Endothelial cell of umbilical vein (primary cell): ENCODE results near the gene ZBTB7C. TPM values are rescaled to one million over a fixed set of nuclear protein-coding genes. Genes with fewer than 3 reads are reported as not detected.

Experiments used
- BruUV-seq: library from RNA; stranded (reverse); fragments of 400-500 nt; replicated peaks from 2 replicates; lab custom pipeline; 2021; lab: Mats Ljungman, UMichigan
- CTCF ChIA-PET: fragments of 300-600, 350-600 bp; sonication (Branson Sonifier 250); formaldehyde crosslinking; loops from one replicate; lab custom pipeline; 2021; ENCODE audit warnings: antibody characterized with exemption, inconsistent platforms; lab: Charles Lee
- POLR2A ChIA-PET: fragments of 300-600, 350-600 bp; sonication (Branson Sonifier 250); formaldehyde crosslinking; loops from one replicate; lab custom pipeline; 2021; ENCODE audit warnings: antibody characterized with exemption, inconsistent platforms; lab: Charles Lee
- DNase-seq: peaks from one replicate; pipeline ENCODE4 v3.0.0-alpha.2; 2011; ENCODE audit warnings: low read depth, low spot score
- FAIRE-seq: peaks from 2 replicates; lab custom pipeline; 2011; peaks lifted over from hg19 to GRCh38; lab: Jason Lieb, UNC
- H2AFZ ChIP-seq: 2 replicates; pipeline ENCODE4 v1.6.0; 2012; ENCODE audit warnings: low read depth, low read length, control low read depth, inconsistent platforms
- H3K27ac ChIP-seq: 2 replicates; pipeline ENCODE4 v1.5.1; 2011; ENCODE audit warnings: low read depth, mild to moderate bottlenecking, control low read depth, low read length, moderate library complexity; ENCODE audit not compliant: insufficient read depth
- H3K27me3 ChIP-seq, 2 experiments: 2 replicates each; pipeline versions ENCODE4 v1.6.0 to v1.6.1; 2011; ENCODE audit warnings: low read length in 2 of 2, mixed read lengths in 1 of 2; ENCODE audit not compliant: control insufficient read depth in 2 of 2, insufficient read depth in 2 of 2
- H3K36me3 ChIP-seq, 2 experiments: 2 replicates in 1 of 2; 3 replicates in 1 of 2; pipeline ENCODE4 v1.5.1; 2011; ENCODE audit warnings: low read length in 2 of 2, mild to moderate bottlenecking in 1 of 2, moderate library complexity in 1 of 2; ENCODE audit not compliant: control insufficient read depth in 2 of 2, insufficient read depth in 2 of 2; ENCODE audit errors: extremely low read depth in 1 of 2
- H3K4me1 ChIP-seq: 3 replicates; pipeline ENCODE4 v1.5.1; 2011; ENCODE audit warnings: mild to moderate bottlenecking, low read length; ENCODE audit not compliant: control insufficient read depth, insufficient read depth; ENCODE audit errors: extremely low read depth
- H3K4me2 ChIP-seq: 2 replicates; pipeline ENCODE4 v1.6.1; 2011; ENCODE audit warnings: low read length, control low read depth, mixed read lengths; ENCODE audit not compliant: insufficient read depth
- H3K4me3 ChIP-seq, 3 experiments: fragments of 200-600 bp in 1 of 3; sonication (generic), shearing (Covaris generic) in 1 of 3; replicated peaks in 1 of 3; 2 replicates each; pipeline ENCODE4 v1.5.1; 2011 to 2016; ENCODE audit warnings: control low read depth in 3 of 3, low read length in 3 of 3, mild to moderate bottlenecking in 2 of 3, inconsistent platforms in 1 of 3, low read depth in 1 of 3, moderate library complexity in 1 of 3; ENCODE audit not compliant: insufficient read depth in 1 of 3
- H3K79me2 ChIP-seq: 2 replicates; pipeline ENCODE4 v1.6.0; 2012; ENCODE audit warnings: low read length, inconsistent platforms; ENCODE audit not compliant: control insufficient read depth, insufficient read depth
- H3K9ac ChIP-seq: replicated peaks from 2 replicates; pipeline ENCODE3; 2011; ENCODE audit warnings: low read length, control low read depth; ENCODE audit not compliant: insufficient read depth; ENCODE audit errors: extremely low read depth
- H3K9me1 ChIP-seq: replicated peaks from 3 replicates; pipeline ENCODE4 v1.6.0; 2011; ENCODE audit warnings: mild to moderate bottlenecking, low read length; ENCODE audit not compliant: control insufficient read depth, insufficient read depth; ENCODE audit errors: extremely low read depth
- H3K9me3 ChIP-seq: replicated peaks from 2 replicates; pipeline ENCODE4 v1.5.1; 2012; ENCODE audit warnings: low read length, inconsistent platforms; ENCODE audit not compliant: control insufficient read depth, insufficient read depth
- H4K20me1 ChIP-seq: replicated peaks from 2 replicates; pipeline ENCODE3; 2011; ENCODE audit warnings: mild to moderate bottlenecking, low read length; ENCODE audit not compliant: control insufficient read depth, insufficient read depth; ENCODE audit errors: extremely low read depth
- EZH2 ChIP-seq: IDR thresholded peaks from 2 replicates; pipeline ENCODE4 v1.6.1; 2012; ENCODE audit warnings: borderline replicate concordance, low read depth, mild to moderate bottlenecking, moderate library complexity, low read length, inconsistent platforms; ENCODE audit not compliant: severe bottlenecking
- FOS ChIP-seq: IDR thresholded peaks from 2 replicates; pipeline ENCODE4 v1.6.1; 2011; ENCODE audit warnings: mild to moderate bottlenecking, low read length, moderate library complexity, borderline replicate concordance; ENCODE audit not compliant: insufficient read depth
- GATA2 ChIP-seq: IDR thresholded peaks from 2 replicates; pipeline ENCODE4 v1.7.0; 2011; ENCODE audit warnings: low read depth, mild to moderate bottlenecking, moderate library complexity, mixed read lengths, low read length; ENCODE audit not compliant: insufficient read length, insufficient read depth
- JUN ChIP-seq: IDR thresholded peaks from 2 replicates; pipeline ENCODE4 v1.6.1; 2011; ENCODE audit warnings: borderline replicate concordance, low read depth; ENCODE audit not compliant: insufficient read length, insufficient read depth
- MYC ChIP-seq: IDR thresholded peaks from one replicate; pipeline ENCODE4 v1.6.1; 2011; ENCODE audit warnings: mild to moderate bottlenecking, low read depth, low read length
- POLR2A ChIP-seq: IDR thresholded peaks from 2 replicates; pipeline ENCODE4 v1.6.1; 2012; ENCODE audit warnings: low read depth, mild to moderate bottlenecking, control low read depth, low read length
- POLR2AphosphoS5 ChIP-seq: IDR thresholded peaks from 2 replicates; pipeline ENCODE4 v1.6.1; 2012; ENCODE audit warnings: low read depth, mild to moderate bottlenecking, control low read depth, low read length, moderate library complexity; ENCODE audit not compliant: insufficient read depth
- dilution Hi-C: fragments of 300-500 bp; cut with MboI; formaldehyde crosslinking; loops from one replicate; pipeline ENCODE4 v1.15.0; 2019; ENCODE audit warnings: low sequenced_read_pairs; ENCODE audit not compliant: extremely low pct_ligation_motif_present
- intact Hi-C: fragments of 100-400 bp; cut with micrococcal nuclease; formaldehyde crosslinking; loops from one replicate; pipeline ENCODE4 v1.10.0; 2022
- polyA plus RNA-seq, 4 experiments: library from polyadenylated mRNA; depleted of rRNA in 3 of 4; stranded (reverse) in 3 of 4; unstranded in 1 of 4; fragments of >200 nt; gene quantifications; 2 replicates each; pipeline versions ENCODE4 v1.2.1 to v1.2.3, GENCODE V29; 2011 to 2012; ENCODE audit warnings: missing spikeins in 1 of 4
- total RNA-seq: library from RNA; stranded (reverse); gene quantifications from 2 replicates; pipeline ENCODE4 v1.2.3, GENCODE V29; 2021
- TF ChIP-seq, protein P1 (sequence below): IDR thresholded peaks from 2 replicates; pipeline ENCODE4 v1.6.1; 2011; ENCODE audit not compliant: insufficient read depth, insufficient read length
- TF ChIP-seq, protein P2 (sequence below), 2 donors: IDR thresholded peaks; 1 replicate in 1 of 2; 2 replicates in 1 of 2; pipeline ENCODE4 v1.5.1; 2011; ENCODE audit warnings: low read length in 2 of 2, mild to moderate bottlenecking in 2 of 2, moderate library complexity in 2 of 2, control low read depth in 1 of 2, inconsistent platforms in 1 of 2, low read depth in 1 of 2; ENCODE audit not compliant: insufficient read depth in 1 of 2; ENCODE audit errors: extremely low read depth in 1 of 2

The ZBTB7C gene
- total and polyA plus RNA-seq, 2 donors (not counting 3 experiments of a cell fraction or from before 2014, with no cell fraction given) = not detected

DNA sequence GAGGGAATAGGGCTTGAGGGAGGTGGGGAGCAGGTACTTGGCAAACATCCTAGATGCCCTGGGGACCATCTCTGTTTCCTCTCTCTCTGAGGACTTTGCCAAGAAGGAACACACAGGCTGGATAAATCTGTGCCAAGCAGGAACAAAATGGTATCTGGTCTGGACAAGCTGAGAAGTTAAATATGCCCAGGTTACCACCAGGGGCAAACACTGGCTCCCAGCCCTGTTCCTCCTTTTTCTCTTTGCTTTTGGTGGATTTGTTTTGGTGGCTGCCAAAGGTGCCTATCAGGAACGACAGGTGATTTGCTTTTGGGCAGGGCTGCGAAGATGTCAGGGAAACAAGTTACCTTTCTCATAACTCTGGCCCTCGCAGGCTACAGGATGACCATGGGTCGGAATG lies 251.2 kb downstream of the ZBTB7C start:
- DNase-seq (no peak), FAIRE-seq (no peak)
- TF ChIP-seq FOS (no peak), GATA2 (no peak), MYC (no peak), JUN (no peak), POLR2A (no peak), POLR2AphosphoS5 (no peak), EZH2 (no peak)
- TF ChIP-seq, protein P1, sequence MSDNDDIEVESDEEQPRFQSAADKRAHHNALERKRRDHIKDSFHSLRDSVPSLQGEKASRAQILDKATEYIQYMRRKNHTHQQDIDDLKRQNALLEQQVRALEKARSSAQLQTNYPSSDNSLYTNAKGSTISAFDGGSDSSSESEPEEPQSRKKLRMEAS = no peak
- TF ChIP-seq, protein P2, sequence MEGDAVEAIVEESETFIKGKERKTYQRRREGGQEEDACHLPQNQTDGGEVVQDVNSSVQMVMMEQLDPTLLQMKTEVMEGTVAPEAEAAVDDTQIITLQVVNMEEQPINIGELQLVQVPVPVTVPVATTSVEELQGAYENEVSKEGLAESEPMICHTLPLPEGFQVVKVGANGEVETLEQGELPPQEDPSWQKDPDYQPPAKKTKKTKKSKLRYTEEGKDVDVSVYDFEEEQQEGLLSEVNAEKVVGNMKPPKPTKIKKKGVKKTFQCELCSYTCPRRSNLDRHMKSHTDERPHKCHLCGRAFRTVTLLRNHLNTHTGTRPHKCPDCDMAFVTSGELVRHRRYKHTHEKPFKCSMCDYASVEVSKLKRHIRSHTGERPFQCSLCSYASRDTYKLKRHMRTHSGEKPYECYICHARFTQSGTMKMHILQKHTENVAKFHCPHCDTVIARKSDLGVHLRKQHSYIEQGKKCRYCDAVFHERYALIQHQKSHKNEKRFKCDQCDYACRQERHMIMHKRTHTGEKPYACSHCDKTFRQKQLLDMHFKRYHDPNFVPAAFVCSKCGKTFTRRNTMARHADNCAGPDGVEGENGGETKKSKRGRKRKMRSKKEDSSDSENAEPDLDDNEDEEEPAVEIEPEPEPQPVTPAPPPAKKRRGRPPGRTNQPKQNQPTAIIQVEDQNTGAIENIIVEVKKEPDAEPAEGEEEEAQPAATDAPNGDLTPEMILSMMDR (IDR thresholded peaks at IDR 0.05; ENCODE audit: extremely low read depth in 1 of 2, insufficient read depth in 1 of 2, low read depth in 1 of 2, low read length in 2 of 2) = no peak
- Histone ChIP-seq H3K9me3 (no peaks in the 10 kb centered on the region), H3K27ac (no peak overlapping the region), H2AFZ (no peak overlapping the region), H3K27me3 (peaks cover 7% of the 10 kb centered on the region in 2 experiments), H3K79me2 (no peaks in the 10 kb centered on the region), H3K4me1 (peaks cover 4% of the 10 kb centered on the region), H3K4me2 (no peak overlapping the region), H3K36me3 (no peaks in the 10 kb centered on the region), H3K9me1 (no peaks in the 10 kb centered on the region), H3K9ac (no peak overlapping the region), H3K4me3 (no peak overlapping the region), H4K20me1 (no peaks in the 10 kb centered on the region)
- ChIA-PET CTCF (no interaction called here), POLR2A (no interaction called here)
- intact Hi-C loops (no loop called here), dilution Hi-C loops (no loop called here)
- no TSS peak for BruUV-seq
